Natural killer cell (primary cell): Measurements from ENCODE around the gene DNASE1L2. TPM values are rescaled to one million over a fixed set of nuclear protein-coding genes. Genes with fewer than 3 reads are reported as not detected.

Experiments
- ATAC-seq, 3 donors: fragments of 150-1000 bp in 2 of 3; fragments of 200-7000 bp in 1 of 3; cut with Tn5 transposase; 1 replicate in 1 of 3; 2 replicates in 2 of 3; pipeline ENCODE4 v1.10.0; 2021; ENCODE audit warnings: mild to moderate bottlenecking in 2 of 3, moderate library complexity in 2 of 3
- DNase-seq, 2 donors: peaks; one replicate each; pipeline versions ENCODE4 v3.0.0 to v3.0.0-alpha.2; 2013 to 2021; ENCODE audit warnings: mixed read lengths in 1 of 2
- H3K27ac ChIP-seq: one replicate; pipeline ENCODE4 v1.5.1; 2013; ENCODE audit warnings: mild to moderate bottlenecking, low read length
- H3K27me3 ChIP-seq: one replicate; pipeline ENCODE4 v1.6.1; 2013; ENCODE audit warnings: low read length; ENCODE audit not compliant: control insufficient read depth, insufficient read depth
- H3K36me3 ChIP-seq: one replicate; pipeline ENCODE4 v1.6.1; 2013; ENCODE audit warnings: low read length; ENCODE audit not compliant: control insufficient read depth, insufficient read depth
- H3K4me1 ChIP-seq: one replicate; pipeline ENCODE4 v1.6.1; 2013; ENCODE audit warnings: low read length; ENCODE audit not compliant: control insufficient read depth, insufficient read depth
- H3K4me3 ChIP-seq: one replicate; pipeline ENCODE4 v1.5.1; 2013; ENCODE audit warnings: low read length
- H3K9me3 ChIP-seq: one replicate; pipeline ENCODE4 v1.6.1; 2013; ENCODE audit warnings: low read length; ENCODE audit not compliant: control insufficient read depth, insufficient read depth
- H3K27ac Mint-ChIP-seq, 2 donors: one replicate each; pipeline ENCODE4 v1.8.0; 2022; ENCODE audit warnings: mild to moderate bottlenecking in 2 of 2, mixed read lengths in 2 of 2, moderate library complexity in 1 of 2
- H3K27me3 Mint-ChIP-seq, 2 donors: one replicate each; pipeline ENCODE4 v1.8.0; 2022; ENCODE audit warnings: low read depth in 2 of 2, mixed read lengths in 2 of 2
- H3K36me3 Mint-ChIP-seq: one replicate; pipeline ENCODE4 v1.8.0; 2022; ENCODE audit warnings: mixed read lengths
- H3K4me1 Mint-ChIP-seq, 2 donors: one replicate each; pipeline ENCODE4 v1.8.0; 2022; ENCODE audit warnings: mixed read lengths in 2 of 2
- H3K4me3 Mint-ChIP-seq: one replicate; pipeline ENCODE4 v1.8.0; 2022; ENCODE audit warnings: mild to moderate bottlenecking, moderate library complexity, mixed read lengths
- H3K9me3 Mint-ChIP-seq, 2 donors: one replicate each; pipeline ENCODE4 v1.8.0; 2022; ENCODE audit warnings: mixed read lengths in 2 of 2
- CTCF ChIP-seq: fragments of 200-600 bp; IDR thresholded peaks from one replicate; pipeline ENCODE4 v1.8.0; 2022; ENCODE audit warnings: antibody characterized with exemption
- WGBS: methylation state at CpG from one replicate; pipeline ENCODE4 v1.1.7; 2013; ENCODE audit warnings: missing lambda C conversion rate; ENCODE audit not compliant: insufficient coverage; 5-methylcytosine and 5-hydroxymethylcytosine counted together
- intact Hi-C: fragments of 100-400 bp; cut with micrococcal nuclease; formaldehyde crosslinking; loops from one replicate; pipeline ENCODE4 v1.14.2; 2022
- total RNA-seq, 4 donors: library from RNA; stranded (reverse); fragments of 120-200 nt in 1 of 4; gene quantifications; one replicate each; pipeline versions ENCODE4 v1.2.3 to v1.2.4, GENCODE V29; 2013 to 2022

The DNASE1L2 gene
- total RNA-seq, 3 donors from 2014 or later (not counting 1 experiment from before 2014, with no cell fraction given): 0.19 to 1.4 (median 0.77) TPM

DNA sequence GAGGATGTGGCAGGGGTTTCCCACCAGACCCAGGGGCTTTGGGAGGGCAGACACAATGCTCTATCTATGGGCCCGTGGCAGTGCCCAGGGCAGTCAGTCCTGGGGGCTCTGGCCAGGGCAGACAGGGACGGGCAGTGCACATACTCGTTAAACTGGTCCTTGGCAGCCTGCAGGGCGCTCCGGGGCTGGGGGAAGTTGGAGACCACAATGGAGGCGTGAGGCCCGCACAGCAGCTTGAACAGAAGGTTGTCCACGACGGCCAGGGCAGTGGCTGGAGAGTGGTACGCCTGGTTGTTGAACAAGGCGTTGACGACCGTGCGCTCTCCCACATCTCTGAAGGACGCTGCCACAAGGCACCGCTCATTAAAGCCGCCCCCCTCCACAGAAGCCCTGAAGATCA is 50.3 kb downstream of the DNASE1L2 start:
- no peaks in the 10 kb centered on the region for H3K27me3 ChIP-seq
- Mint-ChIP-seq H3K4me1 (no peaks in the 10 kb centered on the region), H3K27me3 (no peaks in the 10 kb centered on the region), H3K36me3 (no peaks in the 10 kb centered on the region), H3K4me3 (no peak overlapping the region), H3K27ac (no peak overlapping the region), H3K9me3 (no peaks in the 10 kb centered on the region)
- H3K4me1 ChIP-seq: no peaks in the 10 kb centered on the region
- WGBS: 90% methylated on average over 17 of the region's 17 CpGs
- H3K4me3 ChIP-seq: no peak overlapping the region
- peaks cover 12% of the 10 kb centered on the region for H3K36me3 ChIP-seq
- H3K27ac ChIP-seq: no peak overlapping the region
- no peak for DNase-seq
- no peak for ATAC-seq
- intact Hi-C loops: no loop called here
- no peaks in the 10 kb centered on the region for H3K9me3 ChIP-seq
- TF ChIP-seq CTCF: no peak

DNA sequence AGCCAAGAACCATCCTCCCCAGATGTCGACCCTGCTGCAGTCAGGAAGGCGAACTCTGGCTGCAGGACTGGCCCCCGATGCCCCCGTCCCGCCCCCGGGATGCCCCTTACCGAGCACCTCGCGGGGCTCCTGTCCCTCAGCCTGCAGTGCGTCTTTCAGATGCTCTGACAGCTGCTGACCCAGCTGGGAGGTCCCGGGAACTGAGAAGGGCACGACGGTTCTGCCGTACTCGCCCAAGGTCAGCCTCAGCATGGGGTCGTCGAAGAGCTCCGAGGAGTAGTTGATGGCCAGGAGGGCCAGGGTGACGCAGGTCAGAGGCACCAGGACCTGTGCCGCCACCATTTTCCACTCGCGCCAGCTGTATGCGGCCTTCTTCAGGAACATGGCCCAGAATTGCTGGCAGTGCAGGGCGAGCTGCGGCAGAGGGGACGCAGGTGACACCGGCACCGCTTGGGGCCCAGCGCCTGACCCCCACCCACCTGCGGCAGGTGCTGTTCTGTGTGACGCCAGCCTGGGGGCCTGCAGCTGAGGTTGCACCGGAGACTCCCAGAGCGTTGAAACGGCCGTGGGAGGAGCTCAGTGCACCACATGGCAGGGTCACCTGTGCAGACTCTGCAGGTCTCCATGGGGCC is 51.8 kb downstream of the DNASE1L2 start:
- H3K4me1 Mint-ChIP-seq: no peaks in the 10 kb centered on the region
- no peak for DNase-seq
- intact Hi-C loops: no loop called here
- Histone ChIP-seq H3K36me3 (peaks cover 12% of the 10 kb centered on the region), H3K27ac (no peak overlapping the region), H3K4me3 (no peak overlapping the region), H3K27me3 (no peaks in the 10 kb centered on the region), H3K9me3 (no peaks in the 10 kb centered on the region), H3K4me1 (no peaks in the 10 kb centered on the region)
- no peak overlapping the region for H3K27ac Mint-ChIP-seq
- no peak for ATAC-seq
- no peak for TF ChIP-seq CTCF
- H3K27me3 Mint-ChIP-seq: no peaks in the 10 kb centered on the region
- 93% methylated on average over 35 of the region's 35 CpGs for WGBS
- no peak overlapping the region for H3K4me3 Mint-ChIP-seq
- H3K9me3 Mint-ChIP-seq: no peaks in the 10 kb centered on the region
- H3K36me3 Mint-ChIP-seq: no peaks in the 10 kb centered on the region

Other genes starting within 250 kb of the DNASE1L2 start
- gene SYNGR3, start 246.5 kb upstream of the DNASE1L2 start, total RNA-seq: 10 to 100 TPM; 10.3 to 19.3 (median 19.1) TPM
- gene ZNF598, start 226.6 kb upstream of the DNASE1L2 start, total RNA-seq: 10 to 100 TPM; 56.1 to 71.6 (median 58.2) TPM
- under 1 TPM in 1 of 3 donors, not detected in 2; 0.80 TPM for gene NPW, start 216.7 kb upstream of the DNASE1L2 start, total RNA-seq
- gene NHERF2, start 209.5 kb upstream of the DNASE1L2 start, total RNA-seq: 1 to 10 TPM; 4.3 to 7.1 (median 5.6) TPM
- 10 to 100 TPM in 1 of 3 donors, 1 to 10 TPM in 2; 8.7 to 12.9 (median 9.7) TPM for gene NTHL1, start 188.6 kb upstream of the DNASE1L2 start, total RNA-seq
- 100 to 1,000 TPM; 135 to 197 (median 161) TPM for gene TSC2, start 188.5 kb upstream of the DNASE1L2 start, total RNA-seq
- gene PKD1, start 100.5 kb upstream of the DNASE1L2 start, total RNA-seq: 100 to 1,000 TPM in 1 of 3 donors, 10 to 100 TPM in 2; 87.0 to 105 (median 99.1) TPM
- under 1 TPM in 2 of 3 donors, not detected in 1; 0.27 to 0.28 TPM for gene RAB26, start 87.8 kb upstream of the DNASE1L2 start, total RNA-seq
- 10 to 100 TPM; 29.3 to 39.1 (median 37.3) TPM for gene TRAF7, start 80.7 kb upstream of the DNASE1L2 start, total RNA-seq
- not detected for gene CASKIN1, start 39.8 kb upstream of the DNASE1L2 start, total RNA-seq
- gene MLST8, start 31.0 kb upstream of the DNASE1L2 start, total RNA-seq: 10 to 100 TPM; 19.7 to 30.2 (median 27.8) TPM
- 1 to 10 TPM; 3.2 to 5.2 (median 3.6) TPM for gene BRICD5, start 25.6 kb upstream of the DNASE1L2 start, total RNA-seq
- 10 to 100 TPM in 2 of 3 donors, 1 to 10 TPM in 1; 9.7 to 12.8 (median 12.4) TPM for gene PGP, start 21.6 kb upstream of the DNASE1L2 start, total RNA-seq
- gene E4F1, start 12.9 kb upstream of the DNASE1L2 start, total RNA-seq: 10 to 100 TPM; 43.6 to 45.7 (median 45.7) TPM
- gene ECI1, start 15.1 kb downstream of the DNASE1L2 start, total RNA-seq: 10 to 100 TPM; 14.6 to 19.2 (median 19.0) TPM
- gene RNPS1, start 31.7 kb downstream of the DNASE1L2 start, total RNA-seq: 100 to 1,000 TPM; 269 to 284 (median 273) TPM
- gene ABCA3, start 104.3 kb downstream of the DNASE1L2 start, total RNA-seq: 10 to 100 TPM; 12.2 to 17.5 (median 16.6) TPM
- 10 to 100 TPM in 1 of 3 donors, 1 to 10 TPM in 2; 7.5 to 14.2 (median 8.4) TPM for gene CCNF, start 193.0 kb downstream of the DNASE1L2 start, total RNA-seq
- 1 to 10 TPM in 1 of 3 donors, under 1 TPM in 2; 0.47 to 2.2 (median 0.55) TPM for gene TEDC2, start 223.7 kb downstream of the DNASE1L2 start, total RNA-seq
- not detected for gene NTN3, start 234.9 kb downstream of the DNASE1L2 start, total RNA-seq
- gene TBC1D24, start 238.7 kb downstream of the DNASE1L2 start, total RNA-seq: 10 to 100 TPM in 2 of 3 donors, 1 to 10 TPM in 1; 7.2 to 13.0 (median 10.9) TPM